ENCODE data around the gene BMP7. TPM values are rescaled to one million over a fixed set of nuclear protein-coding genes. Genes with fewer than 3 reads are reported as not detected.
A peak's percentile ranks its signal among the peaks of the same experiment; 100 is the strongest.

Gene BMP7
- total and polyA plus RNA-seq, 9 of the 15 experiments (the other 6 are each of a cell fraction or from before 2014, with no cell fraction given) = 0.18 TPM; not detected in 8

DNA sequence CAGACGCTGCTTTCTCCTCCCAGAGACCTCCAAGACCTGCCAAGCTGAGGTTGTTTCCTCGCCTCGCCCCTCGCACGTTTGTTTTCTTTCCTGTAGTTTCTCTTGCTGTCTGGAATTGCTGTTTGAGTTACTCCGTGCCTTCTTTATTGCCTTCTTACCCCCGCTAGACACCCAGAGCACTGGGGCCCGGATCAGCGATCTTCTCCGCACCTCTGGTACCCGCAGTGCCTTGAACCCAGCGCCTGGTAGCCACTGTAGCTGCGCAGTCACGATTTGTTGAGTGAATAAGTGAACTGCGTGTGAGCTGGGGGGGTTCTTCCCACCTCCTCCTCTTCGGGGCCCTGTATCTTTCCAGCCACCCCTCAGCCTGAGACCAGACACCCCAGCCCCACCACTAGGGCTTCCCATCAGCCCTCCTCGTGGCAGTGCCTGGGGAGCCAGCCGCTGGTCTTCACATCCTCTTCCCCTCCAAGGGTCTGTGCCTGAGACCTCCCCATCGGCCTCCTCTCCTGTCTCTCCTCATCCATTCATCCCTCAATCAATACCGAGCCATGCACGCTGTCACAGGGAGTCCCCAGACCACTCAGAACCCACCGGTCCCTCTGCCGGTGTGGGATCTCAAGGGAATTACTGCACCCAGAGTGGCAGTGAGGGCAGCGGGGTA is 849 bp upstream of the BMP7 start (continued):
- TF ChIP-seq, protein P1, sequence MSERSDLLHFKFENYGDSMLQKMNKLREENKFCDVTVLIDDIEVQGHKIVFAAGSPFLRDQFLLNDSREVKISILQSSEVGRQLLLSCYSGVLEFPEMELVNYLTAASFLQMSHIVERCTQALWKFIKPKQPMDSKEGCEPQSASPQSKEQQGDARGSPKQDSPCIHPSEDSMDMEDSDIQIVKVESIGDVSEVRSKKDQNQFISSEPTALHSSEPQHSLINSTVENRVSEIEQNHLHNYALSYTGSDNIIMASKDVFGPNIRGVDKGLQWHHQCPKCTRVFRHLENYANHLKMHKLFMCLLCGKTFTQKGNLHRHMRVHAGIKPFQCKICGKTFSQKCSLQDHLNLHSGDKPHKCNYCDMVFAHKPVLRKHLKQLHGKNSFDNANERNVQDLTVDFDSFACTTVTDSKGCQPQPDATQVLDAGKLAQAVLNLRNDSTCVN (CRISPR knock-in tag; IDR thresholded peaks at IDR 0.05) = no peak
- TF ChIP-seq ILK (tag; IDR thresholded peaks at IDR 0.05; ENCODE audit: borderline replicate concordance, low read depth) (no peak), ARID3B (CRISPR knock-in tag; IDR thresholded peaks at IDR 0.05; ENCODE audit: borderline replicate concordance) (no peak), WHSC1 (IDR thresholded peaks at IDR 0.05; ENCODE audit: low read length) (no peak), MXD1 (CRISPR knock-in tag; IDR thresholded peaks at IDR 0.05; ENCODE audit: borderline replicate concordance, poor library complexity, severe bottlenecking) (no peak), PHF8 (IDR thresholded peaks at IDR 0.05; ENCODE audit: borderline replicate concordance, low read length) (no peak), EWSR1 (IDR thresholded peaks at IDR 0.05; ENCODE audit: borderline replicate concordance, low read depth, partially characterized antibody) (peak; percentile 81), NR4A1 (CRISPR knock-in tag; IDR thresholded peaks at IDR 0.05) (no peak), NR4A1 (tag; IDR thresholded peaks at IDR 0.05) (no peak)

Measured in K562 (cell line).